Measurements from ENCODE around the gene FOXO3.

Gene FOXO3

GRCh38 chr6:108546079-108547049 is 14.4 kb upstream of the FOXO3 start:
- no peak for DNase-seq (ENCODE audit: low spot score)
- no peak for TF ChIP-seq CTCF (IDR thresholded peaks at IDR 0.05; ENCODE audit: extremely low read depth, missing control alignments)

- no peak for TF ChIP-seq CTCF (IDR thresholded peaks at IDR 0.05; ENCODE audit: extremely low read depth, missing control alignments)
- no peak for DNase-seq (ENCODE audit: low spot score)
Measured at GRCh38 chr6:108549241-108549640, 11.5 kb upstream of the FOXO3 start.

GRCh38 chr6:108549741-108550140 is 11.0 kb upstream of the FOXO3 start:
- TF ChIP-seq CTCF (IDR thresholded peaks at IDR 0.05; ENCODE audit: extremely low read depth, missing control alignments) = no peak

GRCh38 chr6:108550256-108550655 is 10.5 kb upstream of the FOXO3 start:
- no peak for DNase-seq (ENCODE audit: low spot score)
- TF ChIP-seq CTCF (IDR thresholded peaks at IDR 0.05; ENCODE audit: extremely low read depth, missing control alignments) = no peak

More at GRCh38 chr6:108549741-108550140, 11.0 kb upstream of the FOXO3 start:
- no peak for DNase-seq (ENCODE audit: low spot score)

- DNase-seq (ENCODE audit: low spot score) = no peak
- no peak for TF ChIP-seq CTCF (IDR thresholded peaks at IDR 0.05; ENCODE audit: extremely low read depth, missing control alignments)
Measured at GRCh38 chr6:108555399-108556052, 5.2 kb upstream of the FOXO3 start.

- TF ChIP-seq CTCF (IDR thresholded peaks at IDR 0.05; ENCODE audit: extremely low read depth, missing control alignments) = no peak
- no peak for DNase-seq (ENCODE audit: low spot score)
Measured at GRCh38 chr6:108556250-108556649, 4.5 kb upstream of the FOXO3 start.

GRCh38 chr6:108556866-108557493 is 3.7 kb upstream of the FOXO3 start:
- TF ChIP-seq CTCF (IDR thresholded peaks at IDR 0.05; ENCODE audit: extremely low read depth, missing control alignments) = no peak
- no peak for DNase-seq (ENCODE audit: low spot score)

Data from GM20000 (cell line).